ENCODE data around the gene MRPS26.

GRCh38 chr20:3084986-3085360 is 39.1 kb downstream of the MRPS26 start:
- TF ChIP-seq CREB5 (CRISPR knock-in tag; IDR thresholded peaks at IDR 0.05; ENCODE audit: low read depth) (no peak), ZC3H10 (CRISPR knock-in tag; IDR thresholded peaks at IDR 0.05) (no peak), ARNTL (CRISPR knock-in tag; IDR thresholded peaks at IDR 0.05; ENCODE audit: borderline replicate concordance, low read depth) (no peak), SNAI2 (CRISPR knock-in tag; IDR thresholded peaks at IDR 0.05) (no peak), ZFP30 (CRISPR knock-in tag; IDR thresholded peaks at IDR 0.05) (no peak), TSHZ2 (CRISPR knock-in tag; IDR thresholded peaks at IDR 0.05) (no peak), TOX (CRISPR knock-in tag; IDR thresholded peaks at IDR 0.05; ENCODE audit: borderline replicate concordance) (no peak), PATZ1 (CRISPR knock-in tag; IDR thresholded peaks at IDR 0.05; ENCODE audit: borderline replicate concordance) (no peak), ESRRG (CRISPR knock-in tag; IDR thresholded peaks at IDR 0.05) (no peak)
- TF ChIP-seq, protein P1, sequence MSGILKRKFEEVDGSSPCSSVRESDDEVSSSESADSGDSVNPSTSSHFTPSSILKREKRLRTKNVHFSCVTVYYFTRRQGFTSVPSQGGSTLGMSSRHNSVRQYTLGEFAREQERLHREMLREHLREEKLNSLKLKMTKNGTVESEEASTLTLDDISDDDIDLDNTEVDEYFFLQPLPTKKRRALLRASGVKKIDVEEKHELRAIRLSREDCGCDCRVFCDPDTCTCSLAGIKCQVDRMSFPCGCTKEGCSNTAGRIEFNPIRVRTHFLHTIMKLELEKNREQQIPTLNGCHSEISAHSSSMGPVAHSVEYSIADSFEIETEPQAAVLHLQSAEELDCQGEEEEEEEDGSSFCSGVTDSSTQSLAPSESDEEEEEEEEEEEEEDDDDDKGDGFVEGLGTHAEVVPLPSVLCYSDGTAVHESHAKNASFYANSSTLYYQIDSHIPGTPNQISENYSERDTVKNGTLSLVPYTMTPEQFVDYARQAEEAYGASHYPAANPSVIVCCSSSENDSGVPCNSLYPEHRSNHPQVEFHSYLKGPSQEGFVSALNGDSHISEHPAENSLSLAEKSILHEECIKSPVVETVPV (CRISPR knock-in tag; IDR thresholded peaks at IDR 0.05): no peak
- TF ChIP-seq, protein P2, sequence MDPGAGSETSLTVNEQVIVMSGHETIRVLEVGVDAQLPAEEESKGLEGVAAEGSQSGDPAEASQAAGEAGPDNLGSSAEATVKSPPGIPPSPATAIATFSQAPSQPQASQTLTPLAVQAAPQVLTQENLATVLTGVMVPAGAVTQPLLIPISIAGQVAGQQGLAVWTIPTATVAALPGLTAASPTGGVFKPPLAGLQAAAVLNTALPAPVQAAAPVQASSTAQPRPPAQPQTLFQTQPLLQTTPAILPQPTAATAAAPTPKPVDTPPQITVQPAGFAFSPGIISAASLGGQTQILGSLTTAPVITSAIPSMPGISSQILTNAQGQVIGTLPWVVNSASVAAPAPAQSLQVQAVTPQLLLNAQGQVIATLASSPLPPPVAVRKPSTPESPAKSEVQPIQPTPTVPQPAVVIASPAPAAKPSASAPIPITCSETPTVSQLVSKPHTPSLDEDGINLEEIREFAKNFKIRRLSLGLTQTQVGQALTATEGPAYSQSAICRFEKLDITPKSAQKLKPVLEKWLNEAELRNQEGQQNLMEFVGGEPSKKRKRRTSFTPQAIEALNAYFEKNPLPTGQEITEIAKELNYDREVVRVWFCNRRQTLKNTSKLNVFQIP (CRISPR knock-in tag; IDR thresholded peaks at IDR 0.05; ENCODE audit: borderline replicate concordance, low read depth): no peak
